Subcutaneous abdominal adipose tissue (tissue), 5 donors: Measurements from ENCODE around the gene TRMT5.

Experiments
- H3K27ac ChIP-seq: one replicate; pipeline ENCODE4 v1.7.0; 2013; ENCODE audit warnings: low read depth, mild to moderate bottlenecking, inconsistent platforms, low read length, moderate library complexity
- H3K27me3 ChIP-seq, 5 donors: one replicate each; pipeline ENCODE4 v1.7.0; 2013; ENCODE audit warnings: low read length in 5 of 5, inconsistent platforms in 1 of 5; ENCODE audit not compliant: control insufficient read depth in 5 of 5, insufficient read depth in 4 of 5
- H3K36me3 ChIP-seq, 5 donors: one replicate each; pipeline ENCODE4 v1.7.0; 2013; ENCODE audit warnings: low read length in 5 of 5; ENCODE audit not compliant: control insufficient read depth in 5 of 5, insufficient read depth in 5 of 5
- H3K4me1 ChIP-seq, 5 donors: one replicate each; pipeline ENCODE4 v1.7.0; 2013; ENCODE audit warnings: low read length in 5 of 5, mild to moderate bottlenecking in 3 of 5, moderate library complexity in 1 of 5; ENCODE audit not compliant: control insufficient read depth in 5 of 5, insufficient read depth in 5 of 5
- H3K4me3 ChIP-seq, 5 donors: one replicate each; pipeline ENCODE4 v1.7.0; 2013; ENCODE audit warnings: low read length in 5 of 5, low read depth in 1 of 5
- H3K9ac ChIP-seq, 5 donors: one replicate each; pipeline ENCODE4 v1.7.0; 2013; ENCODE audit warnings: low read length in 5 of 5, mild to moderate bottlenecking in 4 of 5, moderate library complexity in 3 of 5
- H3K9me3 ChIP-seq, 5 donors: one replicate each; pipeline ENCODE4 v1.7.0; 2013; ENCODE audit warnings: low read length in 5 of 5; ENCODE audit not compliant: control insufficient read depth in 5 of 5
- donor health status: healthy.
- donor health status: healthy.
- donor health status: healthy.
- donor health status: healthy.
- donor health status: healthy.

TRMT5 gene

DNA sequence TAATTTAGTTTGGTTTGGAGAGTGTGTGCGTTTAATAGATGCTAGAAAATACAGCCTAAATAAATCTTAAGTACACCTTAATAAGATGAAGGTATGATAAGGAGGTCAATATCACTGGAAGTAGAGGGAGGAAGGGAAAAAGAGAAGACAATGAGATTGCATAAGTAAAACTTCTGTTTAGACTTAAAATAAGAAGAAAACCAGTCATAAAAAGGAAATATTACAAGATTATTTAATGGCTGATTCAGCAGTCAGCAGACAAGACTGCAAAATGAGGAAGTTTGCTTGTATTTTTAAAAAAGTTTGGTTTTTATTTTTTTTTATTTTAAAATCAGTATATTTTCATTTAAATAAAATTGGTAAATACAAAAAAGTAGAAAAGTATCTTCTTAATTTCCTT, 3.3 kb upstream of the TRMT5 start:
- Histone ChIP-seq H3K27ac (no peak overlapping the region), H3K4me3 (no peak overlapping the region), H3K36me3 (peaks cover 14 to 28% (median 20%) of the 10 kb centered on the region in 5 donors), H3K27me3 (no peaks in the 10 kb centered on the region), H3K9ac (no peak overlapping the region), H3K4me1 (peaks cover 5 to 40% (median 28%) of the 10 kb centered on the region in 5 donors), H3K9me3 (no peaks in the 10 kb centered on the region)

DNA sequence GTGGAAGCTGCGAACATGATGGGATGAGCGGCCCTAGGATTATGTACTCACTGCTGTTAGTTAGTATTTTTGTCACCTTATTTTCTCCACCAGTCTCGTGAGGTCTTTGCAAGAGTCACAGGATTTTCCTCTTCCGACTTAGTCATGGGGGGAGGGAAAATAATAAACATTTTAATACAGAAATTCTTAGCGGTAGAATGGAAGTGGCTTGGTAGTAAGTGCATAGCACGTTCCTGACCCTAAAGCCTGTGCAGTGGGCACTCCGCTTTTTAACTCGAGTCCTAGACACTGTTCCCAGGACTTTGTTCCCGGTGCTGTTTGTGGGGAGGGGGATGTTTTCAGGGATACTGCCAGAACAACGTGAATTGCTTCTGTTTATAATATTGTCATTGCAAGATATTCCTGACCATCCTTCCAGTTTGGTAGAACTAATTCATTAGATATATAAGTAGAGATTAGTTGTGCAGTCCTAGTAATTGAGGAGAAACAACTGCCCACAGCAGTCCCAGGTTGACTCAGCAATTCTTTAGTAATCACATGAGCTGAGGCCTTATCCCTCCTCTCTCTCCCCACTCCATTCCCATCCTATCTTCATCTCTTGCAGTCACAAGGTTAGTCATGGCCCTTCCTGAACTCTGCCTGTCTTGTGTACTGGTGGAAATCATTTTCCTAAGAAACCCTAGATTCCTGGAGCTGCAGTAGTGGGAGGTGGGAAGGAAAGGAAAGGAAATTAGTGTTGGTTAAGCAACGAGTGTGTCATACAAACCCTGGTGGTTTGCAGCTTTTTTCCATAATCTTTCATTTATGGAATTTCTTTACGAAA, 965 bp upstream of the TRMT5 start:
- peak overlapping the region; percentile 89 for H3K27ac ChIP-seq
- H3K27me3 ChIP-seq: no peaks in the 10 kb centered on the region
- H3K4me1 ChIP-seq: peaks cover 5 to 46% (median 28%) of the 10 kb centered on the region in 5 donors
- H3K9ac ChIP-seq: peak overlapping the region; percentile 80 to 94 (median 89)
- H3K36me3 ChIP-seq: peaks cover 0 to 13% (median 9%) of the 10 kb centered on the region in 5 donors
- peak overlapping the region; percentile 90 to 99 (median 97) for H3K4me3 ChIP-seq
- no peaks in the 10 kb centered on the region for H3K9me3 ChIP-seq

DNA sequence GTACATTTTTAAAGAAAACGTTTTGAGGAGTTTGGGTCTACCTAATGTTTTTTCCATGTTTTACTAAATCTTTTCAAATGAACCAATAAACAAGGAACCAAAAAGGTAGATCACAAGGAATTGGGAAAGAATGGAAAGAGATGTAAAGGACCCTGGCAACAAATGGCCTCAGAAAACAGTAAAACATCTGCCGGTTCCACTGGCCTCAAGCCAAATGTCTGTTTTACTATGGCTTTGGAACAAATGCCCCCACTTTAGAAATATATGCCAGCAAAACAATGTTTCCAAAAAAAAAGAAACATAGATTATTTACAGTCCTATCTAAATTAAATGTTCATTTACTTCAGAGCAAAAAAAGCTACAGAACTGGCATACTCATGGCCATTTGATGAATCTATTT, 3.0 kb downstream of the TRMT5 start:
- Histone ChIP-seq H3K27me3 (no peaks in the 10 kb centered on the region), H3K9ac (peak overlapping the region in 1 of 5 donors; percentile 21), H3K36me3 (peaks cover 2 to 23% (median 18%) of the 10 kb centered on the region in 5 donors), H3K9me3 (no peaks in the 10 kb centered on the region), H3K4me3 (no peak overlapping the region), H3K4me1 (peaks cover 5 to 36% (median 27%) of the 10 kb centered on the region in 5 donors), H3K27ac (no peak overlapping the region)

GRCh38 chr14:60975551-60975950, 5.3 kb downstream of the TRMT5 start:
- Histone ChIP-seq H3K9me3 (no peaks in the 10 kb centered on the region), H3K27me3 (no peaks in the 10 kb centered on the region), H3K36me3 (peaks cover 2 to 23% (median 18%) of the 10 kb centered on the region in 5 donors), H3K9ac (no peak overlapping the region), H3K4me3 (no peak overlapping the region), H3K4me1 (peaks cover 0 to 20% (median 8%) of the 10 kb centered on the region in 5 donors), H3K27ac (no peak overlapping the region)

DNA sequence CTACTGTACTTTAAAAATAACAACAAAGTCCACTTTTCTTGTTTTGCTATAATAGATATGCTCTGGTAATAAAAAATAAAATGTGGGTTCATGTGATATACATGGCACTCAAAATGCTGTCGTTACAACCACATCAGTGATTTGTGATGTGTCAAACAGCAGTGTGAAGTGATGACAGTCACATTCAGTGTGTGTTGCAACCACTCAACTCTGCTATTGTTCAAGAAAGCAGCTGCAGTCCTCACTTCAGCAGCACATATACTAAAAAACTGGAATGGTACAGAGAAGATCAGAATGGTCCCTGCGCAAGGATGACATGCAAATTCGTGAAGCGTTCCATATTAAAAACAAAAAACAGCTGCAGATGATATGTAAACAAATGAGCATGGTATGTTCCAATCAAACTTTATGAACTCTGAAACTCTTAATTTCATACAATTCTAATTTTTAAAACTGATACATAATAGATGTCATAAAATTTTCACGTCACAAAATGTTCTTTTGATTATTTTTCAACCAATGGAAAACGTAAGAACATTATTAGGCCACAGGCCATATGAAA, 6.7 kb downstream of the TRMT5 start:
- Histone ChIP-seq H3K4me1 (peaks cover 0 to 8% (median 0%) of the 10 kb centered on the region in 5 donors), H3K27ac (no peak overlapping the region), H3K9me3 (no peaks in the 10 kb centered on the region), H3K4me3 (no peak overlapping the region), H3K36me3 (peaks cover 2 to 23% (median 18%) of the 10 kb centered on the region in 5 donors), H3K27me3 (no peaks in the 10 kb centered on the region), H3K9ac (no peak overlapping the region)

DNA sequence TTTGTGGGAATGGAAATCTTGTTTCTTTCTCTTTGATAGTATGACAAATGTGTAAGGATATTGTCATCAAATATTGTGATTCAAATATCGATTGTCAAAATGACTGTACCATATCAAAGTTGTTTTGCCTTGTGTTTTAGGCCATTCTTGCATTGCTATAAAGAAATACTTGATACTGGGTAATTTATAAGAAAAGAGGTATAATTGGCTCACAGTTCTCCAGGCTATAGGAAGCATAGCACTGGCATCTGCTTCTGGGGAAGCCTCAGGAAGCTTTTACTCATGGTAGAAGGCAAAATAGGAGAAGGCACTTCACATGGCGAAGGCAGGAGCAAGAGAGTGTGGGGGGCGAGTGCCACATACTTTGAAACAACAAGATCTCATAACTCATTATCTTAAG, 7.8 kb downstream of the TRMT5 start:
- H3K36me3 ChIP-seq: peaks cover 2 to 23% (median 18%) of the 10 kb centered on the region in 5 donors
- H3K27ac ChIP-seq: no peak overlapping the region

GRCh38 chr14:60972295-60972694, 8.6 kb downstream of the TRMT5 start:
- no peaks in the 10 kb centered on the region for H3K27me3 ChIP-seq
- H3K9ac ChIP-seq: no peak overlapping the region
- peaks cover 2 to 23% (median 18%) of the 10 kb centered on the region in 5 donors for H3K36me3 ChIP-seq
- H3K4me3 ChIP-seq: no peak overlapping the region
- no peaks in the 10 kb centered on the region for H3K9me3 ChIP-seq
- no peak overlapping the region for H3K27ac ChIP-seq
- H3K4me1 ChIP-seq: no peaks in the 10 kb centered on the region

More for the DNA sequence above, 7.8 kb downstream of the TRMT5 start:
- no peaks in the 10 kb centered on the region for H3K9me3 ChIP-seq
- no peak overlapping the region for H3K9ac ChIP-seq
- H3K4me1 ChIP-seq: peaks cover 0 to 5% (median 0%) of the 10 kb centered on the region in 5 donors
- no peaks in the 10 kb centered on the region for H3K27me3 ChIP-seq
- H3K4me3 ChIP-seq: no peak overlapping the region

GRCh38 chr14:60971271-60971670, 9.6 kb downstream of the TRMT5 start:
- H3K9ac ChIP-seq: no peak overlapping the region
- no peak overlapping the region for H3K27ac ChIP-seq
- H3K36me3 ChIP-seq: peaks cover 2 to 20% (median 16%) of the 10 kb centered on the region in 5 donors
- H3K4me3 ChIP-seq: no peak overlapping the region
- no peaks in the 10 kb centered on the region for H3K4me1 ChIP-seq
- H3K9me3 ChIP-seq: no peaks in the 10 kb centered on the region
- H3K27me3 ChIP-seq: no peaks in the 10 kb centered on the region

- H3K27ac ChIP-seq: no peak overlapping the region
These were observed 10.7 kb downstream of the TRMT5 start for GRCh38 chr14:60970146-60970545.

GRCh38 chr14:60968671-60969070, 12.2 kb downstream of the TRMT5 start:
- H3K4me3 ChIP-seq: no peak overlapping the region
- no peaks in the 10 kb centered on the region for H3K4me1 ChIP-seq
- H3K36me3 ChIP-seq: peaks cover 0 to 6% (median 0%) of the 10 kb centered on the region in 5 donors
- no peaks in the 10 kb centered on the region for H3K9me3 ChIP-seq
- H3K27ac ChIP-seq: no peak overlapping the region
- no peaks in the 10 kb centered on the region for H3K27me3 ChIP-seq
- no peak overlapping the region for H3K9ac ChIP-seq

More at GRCh38 chr14:60970146-60970545, 10.7 kb downstream of the TRMT5 start:
- no peaks in the 10 kb centered on the region for H3K9me3 ChIP-seq
- no peaks in the 10 kb centered on the region for H3K27me3 ChIP-seq
- H3K9ac ChIP-seq: no peak overlapping the region
- H3K4me1 ChIP-seq: no peaks in the 10 kb centered on the region
- no peak overlapping the region for H3K4me3 ChIP-seq
- peaks cover 2 to 9% (median 6%) of the 10 kb centered on the region in 5 donors for H3K36me3 ChIP-seq
